CD4-positive, alpha-beta T cell treated with Interleukin-17A for 4 hours (primary cell): ENCODE measurements around the gene APMAP.
"Not testable (repeated sequence)": the region's sequence is repeated elsewhere in the genome, so short reads cannot be mapped to it uniquely, and the experiment has no call there.

Experiments
- DNase-seq: peaks from one replicate; pipeline ENCODE4 v3.0.0-alpha.2; 2020; ENCODE audit warnings: mixed read lengths

Gene APMAP

DNA sequence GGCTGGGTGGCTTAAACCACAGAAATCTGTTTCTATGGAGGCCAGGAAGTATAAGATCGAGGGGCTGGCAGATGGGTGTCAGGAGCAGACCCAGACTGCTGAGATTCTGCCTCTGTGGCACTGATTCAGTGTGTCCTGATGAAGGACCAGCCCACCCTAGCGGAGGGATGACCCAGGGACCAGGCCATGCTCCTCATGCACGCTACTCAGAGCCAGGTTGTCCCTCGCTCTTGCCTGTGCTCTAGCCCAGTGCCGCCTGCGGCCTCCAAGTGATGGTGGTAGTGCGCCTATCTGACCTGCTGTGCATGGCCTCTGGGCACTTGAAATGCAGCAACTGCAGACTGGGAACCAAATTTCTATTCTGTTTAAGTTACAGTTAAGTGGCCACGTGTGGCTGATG lies 13.1 kb upstream of the APMAP start:
- no peak for DNase-seq

- no peak for DNase-seq
Measured at GRCh38 chr20:25005220-25005619, 12.7 kb upstream of the APMAP start.

GRCh38 chr20:25003002-25003401 lies 10.5 kb upstream of the APMAP start:
- DNase-seq = no peak

DNA sequence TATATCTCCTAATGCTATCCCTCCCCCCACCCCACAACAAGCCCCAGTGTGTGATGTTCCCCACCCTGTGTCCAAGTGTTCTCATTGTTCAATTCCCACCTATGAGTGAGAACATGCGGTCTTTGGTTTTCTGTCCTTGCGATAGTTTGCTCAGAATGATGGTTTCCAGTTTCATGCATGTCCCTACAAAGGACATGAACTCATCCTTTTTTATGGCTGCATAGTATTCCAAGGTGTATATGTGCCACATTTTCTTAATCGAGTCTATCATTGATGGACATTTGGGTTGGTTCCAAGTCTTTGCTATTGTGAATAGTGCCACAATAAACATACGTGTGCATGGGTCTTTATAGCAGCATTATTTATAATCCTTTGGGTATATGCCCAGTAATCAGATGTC lies 8.8 kb upstream of the APMAP start:
- DNase-seq = not testable (repeated sequence)

- no peak for DNase-seq
Measured at GRCh38 chr20:25000268-25000801, 7.8 kb upstream of the APMAP start.

DNA sequence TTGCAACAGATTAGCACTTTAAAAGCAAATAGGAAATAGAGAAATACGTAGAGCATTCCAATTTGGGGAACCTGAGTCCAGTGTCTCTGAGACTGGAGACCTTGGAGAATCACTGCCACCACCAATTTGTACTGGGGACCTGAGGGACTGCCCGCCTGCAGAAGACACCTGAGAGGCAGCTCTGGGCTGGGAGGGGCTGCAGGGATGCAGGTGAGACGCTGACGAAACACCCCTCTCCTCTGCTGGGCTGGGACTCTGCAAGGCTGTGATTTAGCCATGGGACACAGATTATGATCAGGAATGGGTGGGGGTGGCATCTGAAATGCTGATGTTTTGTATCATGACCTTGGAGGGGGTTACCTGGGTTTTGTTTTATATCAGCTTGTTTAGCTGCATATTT lies 7.0 kb upstream of the APMAP start:
- no peak for DNase-seq

DNA sequence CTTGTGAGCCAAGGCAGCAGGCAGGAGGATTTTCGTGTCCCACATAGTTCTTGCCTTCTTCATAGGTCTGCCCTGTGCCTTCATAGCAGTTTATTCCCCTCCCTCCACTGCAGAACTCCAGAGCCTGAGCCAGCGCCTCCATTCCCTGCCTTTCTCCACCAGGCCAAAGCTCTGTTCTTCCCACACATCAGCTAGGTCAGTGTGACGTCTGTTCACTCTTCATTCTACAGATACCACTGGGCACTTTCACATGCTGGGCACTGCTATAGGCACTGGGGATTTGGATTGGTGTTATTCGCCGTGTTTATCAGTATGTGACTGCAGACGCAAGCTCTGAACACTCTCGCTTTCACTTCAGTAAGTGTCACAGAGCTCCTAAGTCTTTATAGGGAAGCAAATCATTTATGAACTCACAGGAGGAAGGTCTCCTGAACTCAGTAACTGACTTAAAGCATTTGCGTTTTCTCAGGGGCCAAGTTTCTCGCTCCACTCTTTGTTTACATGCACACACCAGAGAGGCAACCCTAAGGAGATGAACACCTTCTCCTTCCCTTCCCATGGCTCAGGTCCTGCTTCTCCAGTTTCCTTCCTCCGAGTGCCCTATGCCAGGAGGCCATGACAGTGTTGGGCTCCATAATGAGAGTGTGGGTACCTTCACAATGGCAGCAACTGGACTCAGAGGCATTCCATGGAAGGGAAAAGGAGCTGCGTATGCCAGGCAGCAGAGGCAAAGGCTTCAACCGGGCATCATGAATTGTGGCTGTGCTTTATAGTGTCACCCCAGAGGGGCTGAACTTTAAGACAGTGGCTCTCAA lies 6.3 kb upstream of the APMAP start:
- no peak for DNase-seq

- no peak for DNase-seq
Measured at GRCh38 chr20:24998121-24998520, 5.6 kb upstream of the APMAP start.

DNA sequence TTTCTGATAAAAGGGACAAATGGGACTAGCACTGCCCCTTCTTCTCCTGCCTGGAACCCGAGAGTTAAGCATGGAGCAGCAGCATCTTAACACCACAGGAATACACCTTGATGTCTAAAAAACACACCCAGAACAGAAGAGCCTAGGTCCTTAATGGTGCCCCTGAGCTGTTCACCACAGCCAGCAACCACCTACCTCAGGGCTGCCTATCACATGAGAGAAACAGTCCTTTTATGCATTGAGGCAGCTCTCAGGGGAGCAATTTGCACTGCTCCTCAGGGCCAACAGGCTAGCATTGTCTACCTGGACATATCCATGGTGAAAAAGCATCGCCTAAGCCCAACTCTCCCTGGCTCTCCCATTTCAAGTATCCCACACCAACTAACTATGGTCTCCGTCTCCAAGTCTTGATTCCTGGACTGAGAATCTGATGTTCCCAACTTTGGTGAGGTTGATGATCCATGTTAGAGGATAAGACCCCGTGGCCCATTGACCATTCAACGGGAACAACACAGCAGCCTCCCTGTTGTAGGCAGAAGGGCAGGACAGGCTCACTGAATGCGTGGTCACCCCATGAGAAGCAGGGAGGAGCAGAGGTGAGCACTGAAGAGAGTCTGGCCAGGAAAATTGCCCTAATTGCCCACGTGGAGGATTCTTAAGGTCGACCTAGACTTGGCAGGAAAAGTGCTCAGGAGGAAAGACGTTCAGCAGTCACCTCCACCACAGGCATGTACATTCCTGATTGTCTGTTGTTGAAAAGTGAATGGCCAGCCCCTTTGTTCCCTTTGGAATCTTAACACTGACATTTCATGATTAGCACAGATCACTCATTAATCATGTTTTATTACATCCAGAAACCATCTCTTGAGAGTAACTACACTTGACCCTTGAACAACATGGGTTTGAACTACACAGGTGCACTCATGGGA lies 4.2 kb upstream of the APMAP start:
- DNase-seq = no peak

- no peak for DNase-seq
Measured at GRCh38 chr20:24995741-24996448, 3.3 kb upstream of the APMAP start.

DNA sequence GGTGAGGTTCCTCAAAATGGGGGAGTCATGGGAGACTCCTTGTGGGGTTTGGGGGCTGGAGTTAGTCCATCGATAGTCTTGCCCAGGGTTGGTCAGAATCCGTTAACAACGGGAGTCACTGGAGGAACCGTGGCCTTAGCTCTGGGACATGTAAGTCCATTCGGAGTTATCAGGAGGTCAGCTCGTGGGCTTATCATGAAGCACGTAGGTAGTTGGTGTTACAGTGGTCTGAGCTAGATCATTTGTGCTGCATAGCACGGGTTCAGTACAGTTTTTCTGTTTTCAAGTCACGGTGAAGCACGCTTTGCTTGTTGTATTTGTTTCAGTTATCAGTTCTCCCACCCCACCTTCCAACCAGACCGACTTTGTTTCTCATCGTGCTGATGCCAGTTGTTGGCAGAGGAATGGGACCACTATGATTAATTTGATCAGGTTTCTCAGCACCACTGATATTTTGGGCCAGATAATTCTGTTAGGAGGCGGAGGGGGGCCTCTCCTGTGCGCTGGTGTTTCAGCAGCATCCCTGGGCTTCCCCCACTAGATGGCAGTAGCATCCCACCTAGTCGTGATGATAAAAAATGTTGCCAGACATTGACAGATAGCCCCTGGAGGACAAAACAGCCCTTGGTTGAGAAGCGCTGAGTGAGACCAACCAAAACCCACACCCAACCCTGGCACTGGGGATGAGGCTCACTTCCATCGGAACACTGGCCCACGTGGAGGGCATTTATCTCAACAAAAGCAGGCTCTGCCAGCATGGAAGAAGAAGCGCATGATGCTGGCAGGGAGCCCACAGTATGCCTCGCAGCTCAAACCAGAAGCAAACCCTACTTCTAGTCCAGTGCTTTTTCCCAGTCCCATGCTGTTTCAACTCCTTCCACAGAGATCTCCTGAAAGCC lies 2.2 kb upstream of the APMAP start:
- DNase-seq = peak; percentile 88

DNA sequence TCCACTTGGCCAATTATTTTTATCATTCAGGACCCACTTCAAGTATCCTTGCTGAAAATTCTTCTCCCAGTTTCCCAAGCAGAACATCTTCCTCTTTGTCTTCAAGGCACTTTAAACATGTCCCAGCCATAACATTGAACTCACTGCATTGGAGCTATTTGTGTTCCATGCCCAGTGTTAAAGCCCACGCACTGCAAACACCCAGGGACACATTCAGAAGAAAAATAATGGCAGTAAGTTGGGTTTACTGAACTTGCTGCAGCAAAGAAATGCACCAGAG lies 1.6 kb upstream of the APMAP start:
- DNase-seq = no peak

DNA sequence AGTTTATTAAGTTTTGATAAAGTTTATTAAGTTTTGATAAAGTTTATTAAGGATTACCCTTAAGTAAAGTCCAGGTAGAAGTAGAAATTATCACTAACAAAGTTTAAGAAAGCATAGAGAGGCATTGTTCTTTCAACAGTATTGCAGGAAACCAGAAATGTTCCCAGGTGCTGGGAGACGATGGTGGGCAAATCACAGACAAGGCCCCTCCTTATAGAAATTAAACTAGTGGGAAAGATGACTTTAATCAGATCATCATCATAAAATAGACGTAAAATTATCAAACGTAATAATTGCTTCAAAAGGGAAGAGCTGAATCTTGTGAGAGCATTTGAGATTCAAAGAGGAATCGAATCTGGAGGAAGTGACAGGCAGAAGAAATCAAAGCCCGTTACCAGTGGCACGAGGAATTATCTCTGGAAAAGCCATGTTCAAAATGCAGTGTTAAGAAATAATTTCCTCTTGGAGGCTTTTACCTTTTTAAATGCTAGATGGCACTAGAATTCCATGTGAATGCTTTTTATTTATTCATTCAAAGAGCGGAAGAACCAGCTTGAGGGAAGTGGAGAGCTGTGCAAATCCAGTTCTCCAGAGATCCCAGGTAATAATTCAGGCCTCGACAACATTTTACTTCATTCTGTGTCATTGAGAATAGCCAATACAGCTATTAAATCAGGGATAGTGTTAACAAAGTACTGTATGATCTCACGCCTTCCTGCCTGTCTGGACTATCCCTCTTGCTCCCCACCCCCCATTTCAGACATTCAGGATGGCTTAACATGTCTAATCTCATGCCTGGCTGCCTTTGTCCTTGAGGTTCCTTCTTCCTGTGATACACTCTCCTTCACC lies 1.0 kb upstream of the APMAP start:
- no peak for DNase-seq

- DNase-seq = no peak
Measured at GRCh38 chr20:24991897-24992486, 559 bp downstream of the APMAP start.

GRCh38 chr20:24990810-24991252 lies 1.7 kb downstream of the APMAP start:
- DNase-seq = no peak

GRCh38 chr20:24989162-24989561 lies 3.4 kb downstream of the APMAP start:
- no peak for DNase-seq

DNA sequence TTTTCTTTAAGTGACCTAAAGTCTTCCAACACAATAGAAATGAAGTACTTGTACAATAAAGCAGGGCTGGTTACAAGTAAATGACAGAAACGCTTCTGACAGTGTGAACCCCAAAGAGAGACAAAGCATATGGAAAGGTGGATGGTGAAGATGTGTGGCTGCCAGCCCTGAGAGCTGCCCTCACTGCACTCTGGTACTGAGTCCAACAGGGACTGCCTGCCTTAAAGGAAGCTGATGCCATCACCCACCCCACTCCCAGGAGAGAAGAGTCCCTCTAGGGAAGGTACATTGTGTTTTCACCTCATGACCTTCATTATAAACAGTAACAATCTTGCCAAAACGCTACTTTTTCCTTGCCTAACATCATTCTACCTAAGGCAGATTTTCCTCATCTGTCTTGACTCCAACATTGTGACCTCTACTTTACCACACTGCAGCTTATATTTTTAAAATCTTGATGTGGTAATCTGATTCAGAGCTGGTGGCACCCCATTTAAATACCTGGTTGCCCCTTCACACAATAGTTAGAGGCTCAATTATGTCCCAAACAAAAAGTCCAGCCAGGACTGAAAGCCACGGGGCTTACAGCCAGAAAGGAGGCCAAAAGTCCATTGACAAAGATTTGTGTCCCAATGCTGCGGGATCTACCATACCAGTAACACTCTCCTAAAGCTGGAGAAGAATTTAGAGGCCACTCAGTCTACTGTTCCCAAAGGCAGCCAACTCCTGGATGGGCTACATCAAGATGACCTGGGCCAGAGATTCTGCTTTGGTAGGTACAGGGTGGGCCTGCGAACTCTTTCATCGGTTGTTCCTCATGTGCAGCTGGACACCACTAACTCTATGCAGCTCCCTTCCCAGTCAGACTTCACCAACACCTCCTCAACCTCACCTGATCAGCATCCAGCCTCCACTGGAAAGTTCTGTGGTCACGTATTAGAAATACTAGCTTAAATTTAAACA lies 4.4 kb downstream of the APMAP start:
- no peak for DNase-seq

DNA sequence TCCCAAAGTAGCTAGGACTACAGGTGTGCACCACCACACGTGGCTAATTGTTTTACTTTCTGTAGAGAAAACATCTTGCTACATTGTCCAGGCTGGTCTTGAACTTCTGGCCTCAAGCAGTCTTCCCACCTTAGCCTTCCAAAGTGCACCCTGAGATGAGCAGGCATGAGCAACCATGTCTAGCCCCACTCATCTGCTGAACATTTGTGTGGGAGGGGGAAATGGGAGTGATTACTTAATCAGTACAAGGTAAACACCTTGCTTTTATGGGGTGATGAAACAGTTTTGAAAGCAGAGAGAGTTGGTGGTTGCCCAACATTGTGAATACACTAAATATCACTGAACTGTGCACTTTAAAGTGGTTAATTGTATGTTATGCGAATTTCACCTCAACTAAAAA lies 5.3 kb downstream of the APMAP start:
- no peak for DNase-seq

DNA sequence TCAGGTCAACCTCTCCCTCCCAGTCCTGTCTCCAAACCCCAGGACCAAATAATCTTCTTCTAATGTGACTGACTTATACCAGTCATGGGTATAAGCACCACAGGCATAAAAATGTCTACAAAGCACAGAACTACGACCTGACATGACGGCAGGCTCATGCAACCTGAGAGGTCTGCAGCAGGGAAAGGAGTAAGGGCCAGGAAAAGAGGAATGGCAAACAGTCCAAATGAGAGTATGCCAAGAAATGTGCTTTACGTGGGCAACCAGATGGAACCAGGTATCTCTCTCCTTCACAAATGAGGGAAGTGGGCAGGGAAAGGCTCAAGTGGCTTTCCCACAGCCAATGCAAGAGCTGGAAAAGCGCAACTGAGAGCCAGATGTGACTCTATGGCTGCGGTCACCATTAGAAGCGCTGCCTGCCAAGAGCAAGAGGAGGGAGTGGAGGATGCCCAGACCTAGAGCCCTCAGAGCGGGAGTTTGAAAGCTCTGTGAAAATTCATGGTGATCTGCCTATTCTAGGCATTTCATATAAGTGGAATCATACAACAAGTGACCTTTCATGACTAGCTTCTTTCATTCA lies 6.0 kb downstream of the APMAP start:
- DNase-seq = no peak
